IMR-90 (cell line): ENCODE results near the gene RANBP9.

Source experiments
- BHLHE40 ChIP-seq: fragments of 150-350 bp; IDR thresholded peaks from 2 replicates; pipeline ENCODE4 v1.6.1; 2016; ENCODE audit warnings: mild to moderate bottlenecking, low read depth, low read length
- TF ChIP-seq, protein P1 (sequence below): fragments of 150-350 bp; IDR thresholded peaks from 2 replicates; pipeline ENCODE4 v1.6.1; 2017; ENCODE audit warnings: mild to moderate bottlenecking, antibody characterized with exemption, low read length, low read depth

DNA sequence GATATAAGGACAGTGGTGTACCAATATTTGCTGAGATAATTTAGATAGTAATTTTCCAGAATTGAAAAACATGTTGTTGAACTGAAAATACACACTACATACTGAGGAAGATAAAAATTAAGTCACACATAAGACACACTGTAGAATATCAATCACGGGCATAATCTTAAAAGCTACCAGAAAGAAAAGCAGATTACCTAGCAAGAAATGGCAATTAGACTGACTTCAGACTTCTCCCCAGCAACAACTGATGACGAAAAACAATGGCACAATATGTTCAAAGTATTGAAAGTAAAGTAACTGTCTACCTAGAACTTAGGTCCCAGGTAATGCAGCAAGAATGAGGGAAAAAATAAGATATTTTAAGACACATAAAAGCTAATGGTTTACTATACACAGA lies 50.0 kb downstream of the RANBP9 start:
- no peak for TF ChIP-seq BHLHE40
- TF ChIP-seq, protein P1, sequence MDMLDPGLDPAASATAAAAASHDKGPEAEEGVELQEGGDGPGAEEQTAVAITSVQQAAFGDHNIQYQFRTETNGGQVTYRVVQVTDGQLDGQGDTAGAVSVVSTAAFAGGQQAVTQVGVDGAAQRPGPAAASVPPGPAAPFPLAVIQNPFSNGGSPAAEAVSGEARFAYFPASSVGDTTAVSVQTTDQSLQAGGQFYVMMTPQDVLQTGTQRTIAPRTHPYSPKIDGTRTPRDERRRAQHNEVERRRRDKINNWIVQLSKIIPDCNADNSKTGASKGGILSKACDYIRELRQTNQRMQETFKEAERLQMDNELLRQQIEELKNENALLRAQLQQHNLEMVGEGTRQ: no peak
